Raji (cell line): Measurements from ENCODE around the gene NEURL1.

Source experiments
- POLR2A ChIP-seq: IDR thresholded peaks from 2 replicates; pipeline ENCODE4 v1.6.1; 2011; ENCODE audit warnings: low read depth, low read length, control low read depth; ENCODE audit not compliant: insufficient read depth

The NEURL1 gene

GRCh38 chr10:103556383-103557007, 63.0 kb downstream of the NEURL1 start:
- TF ChIP-seq POLR2A = no peak

GRCh38 chr10:103557455-103557854, 64.0 kb downstream of the NEURL1 start:
- no peak for TF ChIP-seq POLR2A

- TF ChIP-seq POLR2A = no peak
Observed at GRCh38 chr10:103558911-103559310, 65.4 kb downstream of the NEURL1 start.

GRCh38 chr10:103559776-103560175, 66.3 kb downstream of the NEURL1 start:
- no peak for TF ChIP-seq POLR2A

- TF ChIP-seq POLR2A = no peak
Observed at GRCh38 chr10:103560886-103561285, 67.4 kb downstream of the NEURL1 start.

- TF ChIP-seq POLR2A = no peak
Observed at GRCh38 chr10:103562383-103562782, 68.9 kb downstream of the NEURL1 start.

GRCh38 chr10:103563231-103564115, 70.0 kb downstream of the NEURL1 start:
- TF ChIP-seq POLR2A = no peak

- no peak for TF ChIP-seq POLR2A
Observed at GRCh38 chr10:103564116-103564501, 70.6 kb downstream of the NEURL1 start.

GRCh38 chr10:103564776-103565520, 71.4 kb downstream of the NEURL1 start:
- TF ChIP-seq POLR2A = no peak

- no peak for TF ChIP-seq POLR2A
Observed at GRCh38 chr10:103566536-103566935, 73.0 kb downstream of the NEURL1 start.

GRCh38 chr10:103568505-103568904, 75.0 kb downstream of the NEURL1 start:
- no peak for TF ChIP-seq POLR2A

- TF ChIP-seq POLR2A = no peak
Observed at GRCh38 chr10:103569896-103570295, 76.4 kb downstream of the NEURL1 start.

- no peak for TF ChIP-seq POLR2A
Observed at GRCh38 chr10:103570844-103571655, 77.5 kb downstream of the NEURL1 start.

GRCh38 chr10:103571656-103571975, 78.1 kb downstream of the NEURL1 start:
- TF ChIP-seq POLR2A = no peak
